GM19043 (cell line): Measurements from ENCODE around the gene VPS39.
"Not testable (repeated sequence)": the region's sequence is repeated elsewhere in the genome, so short reads cannot be mapped to it uniquely, and the experiment has no call there.

ENCODE experiments used
- ATAC-seq: cut with Tn5 transposase; IDR thresholded peaks from one replicate; pipeline ENCODE4 v1.9.1; 2021; ENCODE audit warnings: low read depth; ENCODE audit not compliant: unreplicated experiment

VPS39 gene, protein sequence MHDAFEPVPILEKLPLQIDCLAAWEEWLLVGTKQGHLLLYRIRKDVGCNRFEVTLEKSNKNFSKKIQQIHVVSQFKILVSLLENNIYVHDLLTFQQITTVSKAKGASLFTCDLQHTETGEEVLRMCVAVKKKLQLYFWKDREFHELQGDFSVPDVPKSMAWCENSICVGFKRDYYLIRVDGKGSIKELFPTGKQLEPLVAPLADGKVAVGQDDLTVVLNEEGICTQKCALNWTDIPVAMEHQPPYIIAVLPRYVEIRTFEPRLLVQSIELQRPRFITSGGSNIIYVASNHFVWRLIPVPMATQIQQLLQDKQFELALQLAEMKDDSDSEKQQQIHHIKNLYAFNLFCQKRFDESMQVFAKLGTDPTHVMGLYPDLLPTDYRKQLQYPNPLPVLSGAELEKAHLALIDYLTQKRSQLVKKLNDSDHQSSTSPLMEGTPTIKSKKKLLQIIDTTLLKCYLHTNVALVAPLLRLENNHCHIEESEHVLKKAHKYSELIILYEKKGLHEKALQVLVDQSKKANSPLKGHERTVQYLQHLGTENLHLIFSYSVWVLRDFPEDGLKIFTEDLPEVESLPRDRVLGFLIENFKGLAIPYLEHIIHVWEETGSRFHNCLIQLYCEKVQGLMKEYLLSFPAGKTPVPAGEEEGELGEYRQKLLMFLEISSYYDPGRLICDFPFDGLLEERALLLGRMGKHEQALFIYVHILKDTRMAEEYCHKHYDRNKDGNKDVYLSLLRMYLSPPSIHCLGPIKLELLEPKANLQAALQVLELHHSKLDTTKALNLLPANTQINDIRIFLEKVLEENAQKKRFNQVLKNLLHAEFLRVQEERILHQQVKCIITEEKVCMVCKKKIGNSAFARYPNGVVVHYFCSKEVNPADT

DNA sequence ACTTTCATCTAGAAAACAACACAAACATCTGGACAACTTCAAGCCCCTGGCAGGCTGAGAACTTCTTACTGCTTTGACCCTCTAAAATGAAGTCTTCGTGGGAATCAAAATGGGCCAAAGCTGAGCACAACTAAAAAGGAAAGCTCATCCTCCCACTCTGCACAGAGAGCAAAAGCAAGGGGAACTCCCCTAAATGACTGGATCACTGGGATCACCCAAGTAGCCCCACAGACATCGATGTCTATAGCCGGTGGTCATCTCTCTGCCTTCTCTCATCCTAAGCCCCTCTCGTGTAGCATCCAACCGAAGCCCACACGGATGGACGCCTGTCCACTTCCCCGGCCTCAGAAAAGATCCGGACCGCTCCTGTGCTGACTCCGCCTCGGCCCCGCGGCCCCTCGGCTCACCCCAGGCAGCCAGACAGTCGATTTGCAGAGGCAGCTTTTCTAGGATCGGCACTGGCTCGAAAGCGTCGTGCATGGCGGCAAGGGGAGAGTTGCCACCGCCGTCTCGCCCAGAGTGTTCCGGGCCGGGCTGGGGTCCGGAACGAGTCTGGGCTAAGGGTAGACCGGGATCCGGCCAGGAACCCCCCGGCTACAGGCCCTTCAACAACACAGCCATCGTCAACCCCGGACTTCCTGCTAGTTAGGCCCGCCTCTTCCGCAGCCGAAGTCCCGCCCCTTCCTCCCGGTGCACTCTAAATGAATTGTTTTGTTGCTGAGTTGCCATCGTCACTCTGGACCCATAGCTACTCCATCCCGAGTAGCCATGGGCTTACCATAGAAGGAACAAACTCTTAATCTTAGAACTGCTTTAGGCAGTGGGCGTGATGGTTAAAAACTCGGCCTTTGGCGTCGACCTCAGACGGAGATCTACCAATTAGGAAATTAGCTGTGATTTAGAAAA, at the start of gene VPS39:
Gene VPS39, minus strand, starts transcription at position 631 of the 906 bp plus-strand sequence. Its CDS starts 151 bp downstream, at position 480.
- peak; percentile 90 for ATAC-seq

DNA sequence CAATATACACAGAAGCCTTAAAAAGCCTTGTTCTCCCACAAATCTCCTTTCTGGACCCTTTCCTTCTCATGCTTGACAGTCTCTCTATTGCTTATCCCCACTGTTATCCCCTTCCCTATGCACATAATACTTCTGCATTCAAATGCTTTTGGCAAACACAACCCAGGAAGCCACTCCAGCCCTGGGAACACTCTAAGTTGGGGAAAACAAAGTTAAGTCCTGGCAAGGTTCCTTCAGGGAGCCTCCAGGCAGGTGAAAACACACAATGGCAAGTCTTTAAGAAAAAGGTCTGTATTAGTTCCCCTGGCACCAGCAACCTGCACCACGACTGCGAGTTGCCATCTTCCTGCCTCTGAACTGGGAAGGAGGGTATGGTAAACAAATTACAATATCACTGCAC, 45.2 kb upstream of the VPS39 start:
- no peak for ATAC-seq

- ATAC-seq: no peak
These were observed 32.7 kb upstream of the VPS39 start for GRCh38 chr15:42240823-42241222.

- ATAC-seq: no peak
These were observed 31.6 kb upstream of the VPS39 start for GRCh38 chr15:42239528-42240182.

DNA sequence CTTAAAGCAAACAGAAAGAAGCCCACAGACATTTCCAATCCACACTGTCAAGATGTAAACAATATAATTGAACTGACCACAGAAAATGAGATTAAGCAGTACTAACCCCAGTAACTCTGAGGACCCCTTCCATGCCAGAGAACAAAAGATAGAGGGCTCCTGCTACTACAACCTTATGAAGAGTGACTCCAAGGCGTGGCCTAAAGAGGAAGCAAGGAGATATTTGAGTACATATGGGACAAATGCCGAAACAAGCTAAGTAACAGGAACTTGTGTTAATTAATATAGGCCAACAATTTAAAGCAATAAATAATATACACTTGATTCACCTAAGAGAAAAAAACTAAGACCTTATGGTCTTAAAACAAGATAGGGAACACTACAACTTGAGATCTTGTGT, 25.0 kb upstream of the VPS39 start:
- ATAC-seq: no peak

DNA sequence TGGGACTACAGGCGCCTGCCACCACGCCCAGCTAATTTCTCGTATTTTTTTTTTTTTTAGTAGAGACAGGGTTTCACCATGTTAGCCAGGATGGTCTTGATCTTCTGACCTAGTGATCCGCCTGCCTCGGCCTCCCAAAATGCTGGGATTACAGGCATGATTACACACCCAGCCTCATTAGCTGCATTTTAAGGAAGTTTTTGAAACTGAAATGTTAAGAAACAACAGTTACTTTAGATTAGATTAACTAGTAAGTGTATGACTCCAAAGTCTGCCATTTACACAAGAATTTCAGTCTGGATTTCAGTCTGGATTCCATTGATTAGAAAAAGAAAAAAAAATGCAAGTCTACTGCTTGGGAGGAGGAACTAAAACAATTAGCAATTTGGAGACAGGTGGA, 24.5 kb upstream of the VPS39 start:
- no peak for ATAC-seq

DNA sequence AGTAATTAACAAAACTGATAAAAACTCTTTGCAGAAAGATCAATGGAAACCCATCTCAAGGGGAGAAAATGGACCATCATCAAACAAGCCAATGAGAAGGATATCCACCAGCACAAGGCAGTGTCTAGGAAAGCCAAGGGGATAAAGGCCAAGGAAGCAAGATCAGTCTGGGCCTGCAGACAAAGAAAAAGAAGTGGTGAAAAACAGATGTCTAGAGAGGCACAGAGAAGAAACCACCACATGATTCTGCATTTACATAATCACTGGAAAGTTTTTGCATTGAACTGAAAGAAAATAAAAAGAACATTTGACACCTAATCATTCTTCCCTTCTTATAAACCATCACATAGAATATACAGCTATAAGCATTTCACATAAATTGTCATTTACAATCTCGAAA, 23.0 kb upstream of the VPS39 start:
- no peak for ATAC-seq

- ATAC-seq: not testable (repeated sequence)
These were observed 20.9 kb upstream of the VPS39 start for GRCh38 chr15:42228981-42229380.

GRCh38 chr15:42228036-42228435, 19.9 kb upstream of the VPS39 start:
- no peak for ATAC-seq

DNA sequence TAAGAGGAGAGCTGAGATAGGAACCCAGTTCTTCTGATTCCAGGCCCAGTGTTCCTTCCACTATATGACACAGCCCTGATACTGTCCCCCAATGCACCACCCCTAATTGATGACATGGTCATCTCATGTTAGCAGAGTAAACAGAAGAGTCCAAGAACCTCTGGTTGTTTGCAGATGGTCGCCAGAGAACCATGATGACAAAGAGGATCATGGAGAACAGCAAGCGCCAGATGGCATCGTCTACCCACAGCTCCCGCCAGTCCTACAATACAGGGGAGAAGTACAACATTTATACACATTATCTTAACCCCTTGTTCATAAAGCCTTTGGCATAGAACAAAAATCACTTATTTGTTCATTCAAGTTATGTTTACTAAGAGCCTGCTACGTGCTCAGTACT, 18.5 kb upstream of the VPS39 start:
- ATAC-seq: no peak

- ATAC-seq: no peak
These were observed 12.1 kb upstream of the VPS39 start for GRCh38 chr15:42220216-42220615.

DNA sequence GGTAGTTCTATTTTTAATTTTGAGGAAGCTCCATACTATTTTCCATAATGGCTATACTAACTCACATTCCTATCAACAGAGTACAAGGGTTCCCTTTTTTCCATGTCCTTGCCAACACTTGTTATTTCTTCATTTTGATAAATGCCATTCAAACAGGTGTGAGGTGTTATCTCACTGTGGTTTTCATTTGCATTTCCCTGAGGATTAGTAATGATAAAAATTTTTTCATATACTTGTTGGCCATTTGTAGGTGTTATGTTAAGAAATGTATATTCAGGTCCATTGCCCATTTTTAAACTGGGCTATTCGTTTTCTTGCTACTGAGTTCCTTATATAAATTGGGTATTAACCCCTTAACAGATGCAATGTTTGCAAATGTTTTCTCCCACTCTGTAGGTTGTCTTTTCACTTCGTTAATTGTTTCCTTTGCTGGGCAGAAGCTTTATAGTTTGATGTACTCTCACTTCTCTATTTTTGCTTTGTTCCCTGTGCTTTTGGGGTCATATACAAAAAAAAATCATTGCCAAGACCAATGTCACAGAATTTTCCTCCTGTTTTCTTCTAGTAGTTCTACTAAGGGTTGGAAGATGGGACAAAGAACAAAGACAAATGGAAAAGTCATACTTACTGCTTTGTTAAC, 11.0 kb upstream of the VPS39 start:
- ATAC-seq: no peak

GRCh38 chr15:42217568-42217967, 9.5 kb upstream of the VPS39 start:
- no peak for ATAC-seq

- no peak for ATAC-seq
These were observed 8.1 kb upstream of the VPS39 start for GRCh38 chr15:42215913-42216829.

- ATAC-seq: no peak
These were observed 6.5 kb upstream of the VPS39 start for GRCh38 chr15:42214600-42214999.

GRCh38 chr15:42213511-42213910, 5.4 kb upstream of the VPS39 start:
- no peak for ATAC-seq

DNA sequence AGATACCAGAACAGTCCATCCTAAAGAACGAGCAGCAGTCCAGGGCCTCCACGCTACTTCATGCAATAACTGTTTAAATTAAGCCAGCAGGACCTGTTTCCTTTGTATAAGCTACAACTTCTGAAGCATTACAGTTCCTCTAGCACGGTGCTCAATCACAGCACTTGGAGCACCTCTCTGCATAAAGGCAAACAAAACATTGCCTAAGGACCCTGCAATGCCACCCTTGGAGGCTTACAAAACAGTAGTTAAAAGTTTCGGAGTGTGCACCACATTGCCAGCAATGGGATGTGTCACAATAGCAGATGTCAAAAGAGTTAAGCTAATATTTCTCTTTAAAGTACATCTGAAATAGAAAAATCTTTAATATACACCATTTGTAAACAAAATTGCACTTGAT, 2.6 kb upstream of the VPS39 start:
- ATAC-seq: no peak

DNA sequence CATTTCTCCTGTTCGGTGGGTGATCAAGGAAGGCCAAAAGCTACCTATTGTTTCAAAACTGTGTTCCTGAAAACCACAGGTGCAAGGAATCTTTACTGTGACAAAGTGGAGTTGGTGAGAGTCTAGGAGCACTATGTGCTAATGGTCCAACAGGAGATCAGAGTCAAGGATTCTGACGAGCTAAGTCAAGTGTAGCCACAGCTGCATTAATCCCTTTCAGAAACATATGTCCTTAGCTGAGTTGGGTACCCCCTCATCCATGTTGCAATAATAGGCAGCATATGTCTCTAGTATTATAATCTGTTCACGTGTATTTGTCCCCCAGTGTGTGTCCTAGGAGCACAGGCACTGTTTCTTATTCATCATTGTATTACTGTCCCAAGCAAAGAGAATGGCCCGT, 1.7 kb downstream of the VPS39 start:
- ATAC-seq: no peak

GRCh38 chr15:42203891-42204290, 4.2 kb downstream of the VPS39 start:
- ATAC-seq: no peak
